Stimulated activated CD8-positive, alpha-beta memory T cell treated with anti-CD3 and anti-CD28 coated beads, Interleukin-12 subunit alpha, Interleukin-12 subunit beta, amount 100 ng/mL, for 1 hour (primary cell): Measurements from ENCODE around the gene PPP2R5A.
"Not testable (repeated sequence)": the region's sequence is repeated elsewhere in the genome, so short reads cannot be mapped to it uniquely, and the experiment has no call there.

Experiments used
- DNase-seq: peaks from one replicate; pipeline ENCODE4 v3.0.0-alpha.2; 2020; ENCODE audit warnings: low read depth

Gene PPP2R5A

DNA sequence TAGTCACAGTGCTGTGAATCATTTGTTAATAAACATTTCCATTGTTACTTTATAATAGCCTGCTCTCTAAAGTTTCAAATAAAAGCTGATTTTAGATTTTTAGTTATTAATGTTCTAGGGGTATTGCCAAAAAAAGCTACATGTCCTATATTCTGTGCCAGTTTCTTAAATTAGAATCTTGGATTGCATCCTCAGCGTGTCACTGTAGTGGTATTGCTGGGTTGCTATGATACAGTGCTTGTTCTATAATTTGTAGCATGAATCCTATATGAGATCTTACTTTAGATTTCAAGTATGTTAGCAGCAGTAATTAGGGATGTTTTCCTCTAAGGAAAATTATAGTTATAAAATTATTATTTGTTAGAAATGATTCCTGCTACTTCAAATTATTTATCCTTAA, 16.4 kb downstream of the PPP2R5A start:
- no peak for DNase-seq

DNA sequence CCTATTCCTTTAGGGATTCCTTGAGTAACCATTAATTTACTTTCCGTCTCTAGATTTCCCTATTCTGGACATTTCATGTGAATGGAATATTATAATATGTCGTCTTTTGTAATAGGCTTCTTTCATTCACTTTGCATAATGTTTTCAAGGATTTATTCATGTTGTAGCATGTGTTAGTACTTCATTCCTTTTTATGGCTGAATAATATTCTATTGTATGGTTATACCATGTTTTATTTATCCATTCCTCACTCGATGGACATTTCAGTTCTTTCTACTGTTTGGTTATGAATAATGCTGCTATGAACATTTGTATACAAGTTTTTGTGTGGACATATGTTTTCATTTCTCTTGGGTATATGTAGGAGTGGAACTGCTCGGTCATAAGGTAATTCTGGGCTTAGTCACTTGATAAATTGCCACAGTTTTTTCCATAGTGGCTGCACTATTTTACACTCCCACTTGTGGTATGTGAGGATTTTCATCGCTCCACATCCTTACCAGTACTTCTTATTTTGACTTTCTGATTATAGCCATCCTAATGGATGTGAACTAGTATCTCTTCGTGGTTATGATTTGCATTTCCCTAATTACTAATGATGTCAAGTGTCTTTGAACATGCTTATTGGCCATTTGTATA, 17.7 kb downstream of the PPP2R5A start:
- no peak for DNase-seq

DNA sequence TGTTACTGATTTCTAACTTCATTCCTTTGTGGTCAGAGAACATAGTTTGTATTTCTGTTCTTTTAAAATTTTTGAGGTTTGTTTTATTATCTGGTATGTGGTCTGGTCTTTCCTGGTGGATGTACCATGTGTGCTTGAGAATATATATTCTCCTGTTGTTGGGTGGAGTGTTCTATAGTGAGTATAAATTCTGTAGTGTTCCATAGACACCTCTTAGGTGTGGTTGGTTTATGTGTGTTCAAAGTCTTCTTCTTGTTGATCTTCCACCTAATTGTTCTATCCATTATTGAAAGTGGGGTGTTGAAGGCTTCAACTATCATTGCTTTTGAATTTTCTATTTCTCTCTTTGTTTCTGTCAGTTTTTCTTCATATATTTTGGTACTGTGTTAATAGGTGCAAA, 20.1 kb downstream of the PPP2R5A start:
- DNase-seq = no peak

DNA sequence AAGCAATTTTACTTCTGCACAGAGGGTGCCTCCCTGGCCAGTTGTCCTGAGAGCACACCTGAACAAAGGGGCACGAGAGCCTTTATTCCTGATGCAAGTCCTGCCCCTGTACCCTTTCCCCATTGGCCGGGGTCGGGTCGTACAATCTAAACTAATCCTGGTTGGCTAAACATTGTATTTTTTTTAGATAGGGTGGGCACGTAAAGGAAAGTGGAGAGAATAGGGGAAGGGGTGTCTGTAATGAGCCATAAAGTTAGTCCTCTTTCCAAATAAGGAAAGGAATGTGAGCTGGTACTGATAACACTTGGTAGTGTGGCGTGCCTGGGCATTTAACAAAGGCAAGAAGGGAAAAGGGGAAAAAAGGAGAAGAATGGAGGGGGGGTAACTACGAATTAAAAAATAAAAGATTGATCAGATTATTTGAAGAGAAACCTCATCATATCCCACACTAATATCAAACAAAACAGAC, 20.8 kb downstream of the PPP2R5A start:
- not testable (repeated sequence) for DNase-seq

DNA sequence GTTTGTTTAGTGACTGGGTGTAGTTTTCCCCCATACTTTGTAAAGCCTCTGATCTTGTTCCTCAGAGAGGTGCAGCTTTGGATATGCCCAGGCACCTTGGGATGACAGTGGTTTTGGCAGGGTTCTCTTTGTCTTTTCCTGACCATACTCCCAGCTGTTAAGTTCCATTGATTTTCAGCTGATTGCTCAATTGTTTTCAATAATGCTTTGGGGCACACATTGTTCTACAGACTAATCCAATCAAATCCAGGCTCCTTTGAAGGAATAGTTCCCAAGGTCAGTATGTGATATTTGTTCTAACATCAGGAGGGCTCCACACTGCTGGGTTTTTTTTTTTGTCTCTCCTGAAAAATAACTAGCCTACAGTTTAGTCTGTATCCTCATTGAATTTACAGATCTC, 24.8 kb downstream of the PPP2R5A start:
- DNase-seq = no peak

DNA sequence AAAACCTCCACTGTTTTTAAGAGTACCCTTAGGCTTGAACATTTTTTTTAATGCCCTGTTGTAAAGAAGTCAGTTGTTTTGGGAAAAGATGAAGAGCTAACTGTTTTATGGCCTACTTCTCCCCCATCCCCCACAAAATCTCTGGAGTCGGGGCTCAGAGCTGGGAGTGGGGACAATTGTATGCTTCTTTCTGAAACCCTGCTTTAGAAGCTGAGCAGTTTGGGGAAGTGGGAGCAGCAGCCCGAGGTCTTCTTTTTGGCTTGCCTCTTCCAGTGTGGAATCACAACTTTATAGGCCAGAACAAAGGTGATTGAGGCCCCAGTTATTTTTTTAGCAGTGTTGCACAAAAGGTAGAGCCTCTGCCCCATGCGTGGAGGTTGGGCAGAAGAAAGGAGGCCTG, 25.2 kb downstream of the PPP2R5A start:
- DNase-seq = no peak

DNA sequence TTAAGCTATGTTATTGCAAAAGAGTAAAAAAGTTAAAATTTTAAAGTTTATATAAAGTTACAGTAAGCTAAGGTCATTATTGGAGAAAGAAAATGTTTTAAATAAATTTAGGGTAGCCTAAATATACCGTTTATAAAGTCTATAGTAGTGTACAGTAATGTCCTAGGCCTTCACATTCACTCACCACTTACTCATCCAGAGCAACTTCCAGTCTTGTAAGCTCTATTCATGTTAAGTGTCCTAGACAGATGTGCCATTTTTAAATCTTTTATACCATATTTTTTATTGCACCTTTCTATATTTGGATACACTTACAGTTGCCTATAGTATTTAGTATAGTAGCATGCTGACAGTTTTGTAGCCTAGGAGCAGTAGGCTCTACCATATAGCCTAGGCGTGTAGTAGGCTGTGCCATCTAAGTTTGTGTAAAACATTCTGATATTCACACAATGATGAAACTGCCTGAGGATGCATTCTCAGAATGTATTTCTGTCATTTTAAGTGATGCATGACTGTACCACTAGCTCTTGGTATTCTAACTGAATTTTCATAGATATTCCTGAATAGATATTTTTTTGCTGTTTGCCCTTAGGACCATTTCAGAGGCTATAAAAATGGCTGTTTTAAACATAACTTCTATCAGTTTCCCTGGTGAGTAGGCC, 26.8 kb downstream of the PPP2R5A start:
- no peak for DNase-seq

DNA sequence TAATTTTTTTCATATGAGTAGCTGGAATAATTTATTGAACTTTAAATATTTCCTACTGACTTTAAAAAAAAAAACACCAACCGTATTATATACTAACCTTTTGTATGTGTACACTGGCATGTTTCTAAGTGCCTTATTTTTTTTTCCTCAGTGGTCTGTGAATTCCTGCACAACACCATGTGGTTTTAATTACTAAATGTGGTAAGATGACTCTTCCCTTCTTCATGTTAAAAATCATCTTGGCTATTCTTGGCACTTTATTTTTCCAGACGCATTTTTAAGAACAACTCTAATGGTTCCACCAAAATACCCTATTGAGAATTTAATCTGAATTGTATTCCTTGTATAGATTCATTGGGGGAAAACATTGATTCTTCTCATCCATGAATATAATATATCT, 28.4 kb downstream of the PPP2R5A start:
- DNase-seq = no peak

DNA sequence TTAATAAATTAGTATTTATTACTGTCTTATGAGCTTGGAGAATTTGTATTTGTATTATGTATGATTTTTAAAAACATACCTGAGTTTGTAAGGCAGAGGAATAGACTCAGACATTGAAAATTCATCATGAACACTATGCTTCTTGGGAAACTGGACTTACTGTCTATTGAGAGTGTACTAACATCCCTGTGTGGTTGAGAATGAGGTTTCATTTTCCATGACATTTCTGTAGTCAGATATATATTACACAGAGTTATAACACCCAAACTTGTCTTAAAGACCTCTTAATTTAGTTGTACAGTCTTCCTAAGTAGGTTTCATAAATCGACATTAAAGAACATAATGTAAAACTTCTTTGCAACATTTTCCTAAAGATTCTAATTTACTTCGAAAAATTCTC, 30.0 kb downstream of the PPP2R5A start:
- no peak for DNase-seq

DNA sequence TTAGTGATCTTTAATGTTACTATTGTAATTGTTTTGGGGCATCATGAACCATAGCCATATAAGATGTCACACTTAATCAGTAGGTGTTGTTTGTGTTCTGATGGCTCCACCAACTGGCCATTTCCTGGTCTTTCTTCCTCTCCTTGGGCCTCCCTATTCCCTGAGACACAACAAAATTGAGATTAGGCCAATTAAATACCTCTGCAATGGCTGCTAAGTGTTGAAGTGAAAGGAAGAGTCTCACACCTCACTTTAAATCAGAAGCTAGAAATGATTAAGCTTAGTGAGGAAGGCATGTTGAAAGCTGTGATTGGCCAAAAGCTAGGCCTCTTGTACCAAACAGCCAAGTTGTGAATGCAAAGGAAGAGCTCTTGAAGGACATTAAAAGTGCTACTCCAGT, 30.7 kb downstream of the PPP2R5A start:
- DNase-seq = no peak

DNA sequence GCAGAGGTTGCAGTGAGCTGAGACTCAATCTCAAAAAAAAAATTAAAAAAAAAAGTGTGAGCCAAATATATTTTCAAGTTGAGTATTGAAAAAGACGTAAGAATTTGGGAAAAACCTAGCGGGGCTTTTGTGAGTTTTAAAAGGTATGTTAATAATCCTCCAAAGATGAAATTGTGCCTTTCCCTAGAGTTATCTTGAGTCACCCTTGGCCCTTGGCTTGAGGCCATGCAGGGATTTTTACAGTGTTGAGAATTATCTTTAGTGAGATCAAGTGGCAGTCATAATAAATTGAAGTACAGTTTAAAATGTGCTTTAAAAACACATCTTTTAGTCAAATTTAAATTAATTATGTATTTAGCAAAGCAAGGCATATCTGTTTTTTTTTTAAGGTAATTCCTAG, 32.7 kb downstream of the PPP2R5A start:
- DNase-seq = no peak

DNA sequence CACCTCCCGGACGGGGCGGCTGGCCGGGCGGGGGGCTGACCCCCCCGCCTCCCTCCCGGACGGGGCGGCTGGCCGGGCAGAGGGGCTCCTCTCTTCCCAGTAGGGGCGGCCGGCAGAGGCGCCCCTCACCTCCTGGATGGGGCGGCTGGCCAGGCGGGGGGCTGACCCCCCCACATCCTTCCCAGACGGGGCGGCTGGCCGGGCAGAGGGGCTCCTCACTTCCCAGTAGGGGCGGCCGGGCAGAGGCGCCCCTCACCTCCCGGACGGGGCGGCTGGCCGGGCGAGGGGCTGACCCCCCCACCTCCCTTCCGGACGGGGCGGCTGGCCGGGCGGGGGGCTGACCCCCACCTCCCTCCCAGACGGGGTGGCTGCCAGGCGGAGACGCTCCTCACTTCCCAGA, 35.8 kb downstream of the PPP2R5A start:
- DNase-seq = not testable (repeated sequence)

DNA sequence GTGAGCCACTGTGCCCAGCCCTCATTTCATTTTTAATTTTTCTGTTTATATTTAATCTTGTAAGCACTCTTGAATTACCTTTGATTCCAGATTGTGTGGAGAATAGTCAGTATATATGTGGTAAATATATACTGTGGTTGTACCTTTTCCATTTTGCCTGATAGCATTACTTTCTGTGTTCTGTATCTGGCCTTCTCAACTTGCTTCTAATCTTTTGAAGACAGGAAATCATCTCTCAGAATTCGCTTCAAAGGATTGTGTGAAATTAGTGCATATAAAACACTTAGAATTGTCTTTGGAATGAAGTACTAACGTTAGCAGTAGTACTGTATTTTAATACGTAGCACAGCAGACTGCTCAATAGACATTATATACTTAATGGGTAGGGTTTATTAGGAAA, 37.9 kb downstream of the PPP2R5A start:
- DNase-seq = no peak

DNA sequence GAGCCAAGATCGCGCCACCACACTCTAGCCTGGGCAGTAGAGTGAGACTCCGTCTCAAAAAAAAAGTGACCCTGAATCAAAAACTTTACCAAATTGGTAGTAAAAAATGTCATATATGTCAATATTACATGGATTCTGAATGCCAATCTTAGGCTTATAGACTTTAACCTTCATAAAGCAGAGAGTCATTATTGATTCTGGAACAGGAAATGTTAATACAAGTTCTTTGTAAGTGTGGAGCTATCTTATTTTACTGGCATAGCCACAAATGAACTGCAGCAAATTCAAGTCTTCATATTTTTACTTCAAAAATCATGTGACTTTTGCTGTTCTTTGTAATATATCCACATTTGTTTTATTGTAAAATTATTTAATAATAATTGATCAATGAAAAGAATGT, 41.3 kb downstream of the PPP2R5A start:
- DNase-seq = no peak

DNA sequence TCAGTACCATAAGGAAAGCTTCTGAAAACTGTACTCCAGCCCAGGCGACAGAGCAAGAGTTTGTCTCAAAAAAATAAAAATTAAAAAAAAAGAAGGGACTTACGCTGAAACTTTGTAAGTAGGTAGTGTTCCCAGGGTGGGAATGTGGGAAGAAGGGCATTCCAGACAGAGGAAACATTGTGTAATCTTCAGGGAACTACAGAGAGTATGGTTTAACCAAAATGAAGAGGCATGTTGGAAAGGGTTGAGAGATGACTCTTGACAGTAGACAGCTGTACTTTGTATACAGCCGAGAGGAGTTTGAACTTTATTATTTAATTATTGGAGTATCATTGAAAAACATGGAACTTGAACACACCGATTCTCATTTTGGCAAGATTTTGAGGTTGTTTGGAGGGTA, 43.0 kb downstream of the PPP2R5A start:
- DNase-seq = no peak

DNA sequence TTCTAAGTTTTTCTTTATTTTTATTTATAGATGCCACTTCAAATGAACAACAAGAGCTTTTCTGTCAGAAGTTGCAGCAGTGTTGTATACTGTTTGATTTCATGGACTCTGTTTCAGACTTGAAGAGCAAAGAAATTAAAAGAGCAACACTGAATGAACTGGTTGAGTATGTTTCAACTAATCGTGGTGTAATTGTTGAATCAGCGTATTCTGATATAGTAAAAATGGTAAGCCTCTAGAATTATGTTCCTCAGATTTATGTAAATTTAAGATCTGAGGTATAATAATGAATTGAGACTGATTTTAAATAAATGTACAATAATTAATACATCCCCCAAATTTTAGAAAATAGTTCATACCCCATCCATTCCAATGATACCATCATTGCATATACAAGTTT, 43.9 kb downstream of the PPP2R5A start:
- DNase-seq = no peak

DNA sequence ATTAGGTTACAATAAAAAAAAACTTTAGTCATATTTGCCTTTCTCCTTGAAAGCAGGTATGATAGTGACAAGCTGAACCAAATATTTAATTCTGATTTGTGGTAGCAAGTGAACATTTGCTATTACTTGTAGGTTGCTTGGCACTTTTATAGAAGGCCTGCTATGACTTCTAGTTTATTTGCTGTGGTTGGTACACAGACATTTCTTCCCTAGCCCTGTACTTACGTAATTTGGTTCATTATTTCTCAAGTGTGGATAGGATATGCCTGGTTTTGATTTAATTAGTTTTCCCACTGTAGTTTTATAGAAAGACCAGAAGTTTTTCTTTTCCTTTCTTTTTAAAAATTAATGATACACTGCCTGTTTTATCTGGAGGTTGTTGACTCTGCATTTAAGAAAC, 55.9 kb downstream of the PPP2R5A start:
- no peak for DNase-seq

DNA sequence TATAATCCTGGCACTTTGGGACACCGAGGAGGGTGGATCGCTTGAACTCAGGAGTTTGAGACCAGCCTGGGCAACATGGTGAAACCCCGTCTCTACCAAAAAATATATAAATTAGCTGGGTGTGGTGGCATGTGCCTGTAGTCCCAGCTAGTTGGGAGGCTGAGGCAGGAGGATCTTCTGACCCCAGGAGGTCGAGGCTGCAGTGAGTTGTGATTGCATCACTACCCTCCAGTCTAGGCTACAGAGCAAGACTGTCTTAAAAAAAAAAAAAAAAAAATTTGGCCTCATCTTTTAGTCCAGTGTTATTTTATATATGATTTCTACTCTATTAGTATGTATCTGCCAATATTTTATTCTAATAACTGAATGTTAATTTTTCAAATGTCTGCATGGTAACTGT, 59.7 kb downstream of the PPP2R5A start:
- no peak for DNase-seq

DNA sequence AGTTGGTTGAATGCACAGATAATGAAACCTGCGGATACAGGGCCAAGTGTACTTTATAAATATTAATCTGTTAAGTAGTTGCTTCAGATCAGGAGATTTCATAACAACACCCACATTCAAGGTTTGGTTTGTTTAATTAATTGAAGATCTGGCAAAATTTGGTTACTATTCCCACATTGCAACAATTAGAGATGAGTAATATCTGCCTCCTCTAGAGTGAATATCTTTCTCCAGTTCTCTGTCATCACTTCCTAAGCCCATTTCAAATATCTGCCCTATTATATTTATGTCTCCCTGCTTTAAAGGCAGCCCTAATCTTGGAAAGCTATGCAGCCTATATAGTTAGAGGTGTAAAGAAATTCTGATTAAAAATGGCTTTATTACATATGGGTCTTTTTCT, 61.4 kb downstream of the PPP2R5A start:
- DNase-seq = no peak

DNA sequence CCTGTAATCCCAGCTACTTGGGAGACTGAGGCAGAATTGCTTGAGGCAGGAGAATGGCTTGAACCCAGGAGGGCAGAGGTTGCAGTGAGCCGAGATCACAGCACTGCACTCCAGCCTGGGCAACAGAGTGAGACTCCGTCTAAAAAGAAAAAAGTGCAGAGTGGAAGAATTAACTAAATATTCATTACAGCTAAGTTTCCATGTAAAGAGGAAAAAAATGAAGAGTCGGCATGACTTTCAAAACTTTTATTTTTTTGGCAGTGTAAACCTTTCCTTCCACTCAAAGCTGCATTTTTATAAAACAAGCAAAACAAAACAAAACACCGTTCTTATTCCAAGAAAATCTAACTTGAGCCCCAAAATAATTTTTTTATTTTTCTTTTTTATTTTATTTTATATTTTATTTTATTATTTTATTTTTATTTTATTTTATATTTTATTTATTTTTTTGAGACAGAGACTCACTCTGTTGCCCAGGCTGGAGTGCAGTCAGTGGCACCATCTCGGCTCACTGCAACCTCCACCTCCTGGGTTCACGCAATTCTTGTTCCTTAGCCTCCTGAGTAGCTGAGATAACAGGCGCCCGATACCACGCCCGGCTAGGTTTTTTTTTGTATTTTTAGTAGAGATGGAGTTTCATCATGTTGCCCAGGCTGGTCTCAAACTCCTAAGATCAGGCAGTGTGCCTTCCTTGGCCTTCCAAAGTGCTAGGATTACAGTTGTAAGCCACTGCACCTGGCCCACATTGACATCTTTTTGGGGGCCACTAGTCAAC, 66.6 kb downstream of the PPP2R5A start:
- no peak for DNase-seq

DNA sequence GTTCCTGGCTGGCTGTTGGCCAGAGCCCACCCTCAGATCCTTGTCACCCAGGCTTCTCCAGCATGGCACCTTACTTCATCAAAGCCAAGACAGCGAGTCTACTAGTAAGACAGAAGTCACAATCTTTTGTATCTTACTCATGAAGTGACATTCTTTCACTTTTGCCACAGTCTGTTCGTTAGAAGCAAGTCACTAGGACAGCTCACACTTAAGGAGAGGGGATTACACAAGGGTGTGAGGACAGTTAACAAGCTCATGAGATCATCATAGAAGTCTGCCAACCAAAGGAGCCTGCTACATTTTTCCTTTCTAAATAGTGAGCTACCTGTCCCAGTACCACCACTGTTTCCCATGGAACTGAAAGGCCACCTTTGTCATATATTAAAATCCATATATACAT, 68.0 kb downstream of the PPP2R5A start:
- DNase-seq = no peak

DNA sequence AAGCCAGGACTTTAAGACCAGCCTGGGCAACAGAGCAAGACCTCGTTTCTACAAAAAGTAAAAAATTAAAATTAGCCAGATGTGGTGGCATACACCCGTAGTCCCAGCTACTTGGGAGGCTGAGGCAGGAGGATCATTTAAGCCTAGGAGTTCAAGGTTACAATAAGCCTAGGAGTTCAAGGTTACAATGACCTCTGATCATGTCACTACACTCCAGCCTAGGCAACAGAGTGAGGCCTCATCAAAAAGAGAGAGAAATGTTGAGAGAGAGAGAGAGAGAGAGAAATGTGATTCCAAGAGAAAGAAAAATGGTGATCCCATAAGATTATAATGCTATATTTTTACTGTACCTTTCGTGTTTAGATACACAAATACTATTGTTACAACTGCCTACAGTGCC, 69.3 kb downstream of the PPP2R5A start:
- no peak for DNase-seq

DNA sequence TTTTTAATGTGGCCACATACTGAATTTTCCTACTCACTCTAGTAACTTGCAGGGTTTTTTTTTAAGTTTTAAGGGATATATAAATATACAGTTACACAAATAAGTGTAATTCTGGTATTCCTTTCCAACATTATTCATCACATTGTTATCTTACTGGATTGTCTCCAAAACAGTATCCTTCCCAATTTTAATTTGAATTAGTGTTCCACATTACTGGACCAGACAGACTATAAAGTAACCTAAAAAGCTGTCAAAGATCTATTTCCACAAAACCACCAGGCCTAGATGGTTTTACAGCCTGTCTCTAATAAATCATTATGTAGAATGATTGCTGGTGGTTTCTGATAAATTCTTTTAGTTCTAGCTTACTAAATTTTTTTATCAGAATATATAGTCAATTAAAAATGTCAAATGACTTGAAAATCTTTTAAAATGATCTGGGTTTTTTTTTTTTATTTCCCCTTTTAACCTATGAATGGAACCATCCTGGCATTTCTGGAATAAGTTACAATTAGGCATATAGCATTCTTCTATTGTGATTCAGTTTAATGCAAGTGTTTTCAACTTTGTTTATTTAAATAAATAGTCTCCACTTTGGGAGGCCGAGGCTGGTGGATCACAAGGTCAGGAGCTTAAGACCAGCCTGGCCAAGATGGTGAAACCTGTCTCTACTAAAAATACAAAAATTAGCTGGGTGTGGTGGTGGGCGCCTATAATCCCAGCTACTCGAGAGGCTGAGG, 70.2 kb downstream of the PPP2R5A start:
- no peak for DNase-seq
